Measurements from ENCODE around the gene AQP6.

GRCh38 chr12:49950273-49951251 is 22.2 kb upstream of the AQP6 start, which contains the start of gene AQP2:
- TF ChIP-seq TOX (CRISPR knock-in tag; IDR thresholded peaks at IDR 0.05; ENCODE audit: borderline replicate concordance), result no peak
- no peak for TF ChIP-seq ZFP3 (CRISPR knock-in tag; IDR thresholded peaks at IDR 0.05)
- no peak for TF ChIP-seq PATZ1 (CRISPR knock-in tag; IDR thresholded peaks at IDR 0.05; ENCODE audit: borderline replicate concordance)
- no peak for TF ChIP-seq GLIS3 (CRISPR knock-in tag; IDR thresholded peaks at IDR 0.05)
- no peak for TF ChIP-seq CSDC2 (CRISPR knock-in tag; IDR thresholded peaks at IDR 0.05)
- TF ChIP-seq ZNF8 (CRISPR knock-in tag; IDR thresholded peaks at IDR 0.05), result no peak
- no peak for TF ChIP-seq ZFP30 (CRISPR knock-in tag; IDR thresholded peaks at IDR 0.05)
